GM12891 (cell line): ENCODE measurements around the gene TRABD.
"Not testable (repeated sequence)": the region's sequence is repeated elsewhere in the genome, so short reads cannot be mapped to it uniquely, and the experiment has no call there.

Experiments
- DNase-seq: peaks from one replicate; pipeline ENCODE4 v3.0.0; 2011; ENCODE audit warnings: low spot score; ENCODE audit not compliant: insufficient read length
- FAIRE-seq: peaks from 2 replicates; lab custom pipeline; 2011; peaks lifted over from hg19 to GRCh38; lab: Jason Lieb, UNC
- PAX5 ChIP-seq: IDR thresholded peaks from 2 replicates; pipeline ENCODE4 v1.6.1; 2011; ENCODE audit warnings: low read length, moderate library complexity, mild to moderate bottlenecking; ENCODE audit not compliant: insufficient read depth, severe bottlenecking
- POLR2A ChIP-seq: IDR thresholded peaks from 2 replicates; pipeline ENCODE4 v1.6.1; 2011; ENCODE audit warnings: low read depth, low read length, control low read depth
- POLR2AphosphoS5 ChIP-seq: IDR thresholded peaks from 2 replicates; pipeline ENCODE4 v1.6.1; 2011; ENCODE audit warnings: low read depth, low read length, control low read depth
- POU2F2 ChIP-seq: IDR thresholded peaks from 2 replicates; pipeline ENCODE4 v1.6.1; 2011; ENCODE audit warnings: low read depth, mild to moderate bottlenecking, control low read depth, low read length, moderate library complexity
- SPI1 ChIP-seq: IDR thresholded peaks from 2 replicates; pipeline ENCODE4 v1.6.1; 2011; ENCODE audit warnings: low read depth, low read length, control low read depth
- TAF1 ChIP-seq: IDR thresholded peaks from 2 replicates; pipeline ENCODE4 v1.6.1; 2011; ENCODE audit warnings: low read depth, low read length, control low read depth

The TRABD gene

DNA sequence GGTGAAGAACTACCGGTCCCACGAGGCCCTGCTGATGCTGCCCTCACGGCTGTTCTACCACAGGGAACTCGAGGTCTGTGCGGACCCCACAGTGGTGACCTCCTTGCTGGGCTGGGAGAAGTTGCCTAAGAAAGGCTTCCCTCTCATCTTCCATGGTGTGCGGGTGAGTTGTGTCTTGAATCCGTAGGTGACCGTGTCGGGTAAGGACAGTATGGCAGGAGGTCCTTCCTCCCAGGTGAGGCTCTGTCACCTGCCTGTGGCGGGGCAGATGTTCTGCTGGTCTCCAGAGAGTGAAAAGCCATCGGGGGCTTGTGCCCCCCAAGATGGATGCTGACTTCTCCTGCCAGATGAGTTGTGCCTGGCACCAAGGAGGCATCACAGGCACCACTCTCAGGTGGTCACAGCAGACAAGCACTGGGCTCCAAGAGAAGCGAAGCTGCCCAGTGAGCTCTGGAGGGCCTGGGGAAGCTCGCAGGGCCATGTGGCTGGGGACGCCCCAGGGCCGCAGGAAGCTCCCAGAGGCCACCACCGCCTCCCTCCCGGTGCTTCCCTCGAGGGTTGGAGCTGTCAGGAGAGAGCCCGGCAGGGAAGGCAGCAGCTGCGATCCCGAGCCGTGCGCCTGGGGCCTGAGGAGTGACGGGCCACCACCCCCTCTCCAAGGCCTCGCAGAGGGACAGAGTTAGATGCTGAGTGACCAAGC is 32.5 kb upstream of the TRABD start:
- TF ChIP-seq POLR2A (no peak), POLR2AphosphoS5 (no peak)
- no peak for FAIRE-seq
- no peak for DNase-seq

DNA sequence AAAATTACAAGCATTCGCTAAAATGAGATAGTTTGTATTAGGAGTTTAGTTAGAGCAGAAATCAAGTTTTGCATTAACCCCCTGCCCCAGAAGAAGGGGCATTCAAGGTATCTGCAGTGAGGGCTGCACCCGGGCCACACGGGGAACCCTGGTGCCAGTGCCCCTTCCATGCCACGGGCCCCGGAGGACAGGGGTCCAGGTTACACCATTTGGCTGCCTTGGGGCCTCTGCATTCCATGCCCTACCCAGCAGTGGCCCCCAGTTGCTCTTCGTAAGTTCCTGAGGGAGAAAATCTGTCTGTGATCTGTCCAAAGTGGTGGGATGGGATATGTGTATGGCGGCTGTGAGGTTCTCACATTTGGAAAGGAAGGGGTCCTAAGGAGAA is 32.0 kb upstream of the TRABD start:
- DNase-seq: no peak

DNA sequence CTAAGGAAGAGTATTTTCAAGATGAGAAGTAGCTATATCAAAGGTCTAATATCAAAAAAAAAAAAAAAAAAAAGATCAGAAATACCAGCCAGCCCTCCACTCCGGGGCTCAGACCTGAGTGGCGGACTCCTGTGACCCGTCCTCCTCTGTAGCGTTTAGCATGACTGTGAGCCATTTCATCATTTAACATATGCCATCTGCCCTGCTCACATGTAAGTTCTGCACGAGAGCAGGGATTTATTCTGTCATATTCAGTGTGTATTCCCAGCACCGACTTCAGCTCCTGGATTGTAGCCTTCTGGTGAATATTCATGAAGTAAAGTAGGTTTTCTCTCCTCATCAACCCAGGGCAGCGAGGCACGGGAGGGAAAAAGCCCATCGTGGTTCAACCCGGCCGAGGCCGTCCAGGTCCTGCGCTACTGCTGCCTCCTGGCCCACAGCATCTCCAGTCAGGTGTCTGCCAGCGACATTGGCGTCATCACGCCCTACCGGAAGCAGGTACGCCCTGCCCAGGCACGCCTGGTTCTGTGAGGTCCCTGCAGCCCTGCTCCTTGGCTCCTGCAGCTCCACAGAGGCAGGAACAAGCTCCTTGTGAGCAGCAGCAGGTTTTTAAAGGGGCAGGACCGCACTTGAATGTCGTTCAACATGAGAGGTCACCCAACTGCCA is 27.9 kb upstream of the TRABD start:
- DNase-seq (no peak), FAIRE-seq (no peak)

More for the DNA sequence above, 32.0 kb upstream of the TRABD start:
- no peak for FAIRE-seq
- TF ChIP-seq PAX5: no peak
- TF ChIP-seq POU2F2: no peak
- no peak for TF ChIP-seq TAF1

DNA sequence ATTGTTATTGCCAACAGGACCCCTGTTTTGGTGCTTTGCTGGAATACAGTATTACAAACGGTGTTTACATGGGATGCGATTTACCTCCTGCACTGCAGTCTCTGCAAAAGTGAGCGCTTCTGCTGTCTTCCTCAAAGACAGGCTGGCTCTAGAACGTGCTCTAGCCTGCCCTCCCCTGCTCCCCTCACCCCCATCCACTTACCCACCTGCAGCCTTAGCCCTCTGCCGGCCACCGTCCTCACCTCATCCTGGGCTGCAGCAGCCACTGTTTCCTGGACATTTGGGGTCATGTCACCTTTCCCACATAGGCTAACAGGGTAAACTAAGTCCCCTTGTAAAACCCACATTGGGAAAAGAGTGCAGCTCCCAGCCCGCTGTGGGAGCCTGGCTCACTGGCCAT is 24.8 kb upstream of the TRABD start:
- FAIRE-seq: no peak
- no peak for TF ChIP-seq SPI1
- DNase-seq: no peak

More for the DNA sequence above, 27.9 kb upstream of the TRABD start:
- TF ChIP-seq POLR2A (no peak), POLR2AphosphoS5 (no peak), PAX5 (no peak), SPI1 (no peak), TAF1 (no peak), POU2F2 (no peak)

DNA sequence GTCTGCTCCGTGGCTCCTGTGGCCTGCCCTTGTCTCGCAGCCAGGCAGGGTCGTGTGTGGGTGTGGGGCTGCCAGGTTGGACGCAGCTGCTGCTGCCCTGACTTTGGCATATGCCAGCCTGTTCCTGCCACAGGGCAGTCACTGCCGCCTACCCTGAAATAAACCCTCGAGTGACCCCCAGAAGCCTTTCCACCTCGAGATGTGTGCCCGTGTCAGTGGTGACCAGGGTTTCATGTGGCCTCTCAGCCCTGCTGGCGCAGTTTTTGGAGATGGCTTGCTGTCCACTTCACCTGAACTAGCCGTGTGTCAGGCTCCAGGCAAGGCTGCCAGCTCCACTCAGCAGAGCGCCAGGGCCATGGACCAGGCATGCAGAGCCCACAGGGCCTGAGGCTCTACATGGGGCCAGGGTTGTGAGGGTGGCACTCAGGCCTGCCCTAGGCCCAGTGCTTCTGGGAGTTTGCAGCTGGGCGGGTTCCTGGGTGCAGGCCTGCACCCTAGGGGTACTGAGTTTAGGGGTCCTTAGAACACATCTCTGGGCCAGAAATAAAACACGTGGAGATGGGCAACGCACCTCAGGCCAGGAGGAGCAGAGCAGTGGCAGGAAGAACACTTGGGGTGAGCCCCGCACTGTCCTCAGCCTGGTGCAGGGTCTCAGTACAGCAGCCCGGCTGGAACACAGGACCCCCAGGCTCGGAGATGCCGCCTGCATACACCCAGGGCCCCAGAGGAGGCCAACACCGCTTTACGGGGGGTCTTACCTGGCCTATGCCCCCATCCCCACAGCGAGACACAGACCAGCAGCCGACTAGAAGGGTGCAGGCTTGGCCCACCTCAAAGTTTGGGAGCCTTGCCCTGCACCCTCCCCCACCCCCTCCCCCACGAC is 24.0 kb upstream of the TRABD start:
- TF ChIP-seq POU2F2: no peak
- TF ChIP-seq SPI1: no peak
- TF ChIP-seq TAF1: no peak
- no peak for TF ChIP-seq POLR2AphosphoS5
- no peak for TF ChIP-seq POLR2A
- no peak for TF ChIP-seq PAX5
- FAIRE-seq (no peak), DNase-seq (no peak)

DNA sequence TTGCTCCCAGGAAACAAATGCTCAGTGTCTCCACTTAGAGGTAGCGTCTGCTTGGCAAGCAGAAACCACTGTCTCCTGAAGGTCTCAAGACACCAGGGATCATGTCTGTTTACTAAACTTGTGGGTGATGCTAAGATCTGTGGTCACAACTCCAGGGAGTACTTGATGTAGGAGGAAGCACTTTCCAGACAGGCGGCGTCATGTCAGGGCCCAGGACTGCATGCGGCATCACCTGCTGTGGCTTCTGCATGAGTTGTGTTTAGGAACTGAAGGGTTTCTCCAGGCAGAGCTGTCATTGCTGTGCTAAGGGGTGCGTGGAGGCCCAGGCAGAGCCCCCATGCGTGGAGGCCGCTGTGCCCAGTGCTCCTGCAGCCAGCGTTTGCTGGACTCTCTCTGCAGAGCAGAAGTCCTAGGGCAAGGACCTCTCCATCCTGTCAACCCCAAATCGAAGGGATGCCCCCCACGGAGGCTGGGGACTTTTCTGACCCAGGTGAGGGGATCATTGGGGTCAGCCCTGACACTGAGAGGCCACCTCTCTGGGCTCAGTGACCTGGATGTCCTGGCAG is 23.2 kb upstream of the TRABD start:
- DNase-seq: no peak
- no peak for TF ChIP-seq TAF1
- FAIRE-seq: no peak

DNA sequence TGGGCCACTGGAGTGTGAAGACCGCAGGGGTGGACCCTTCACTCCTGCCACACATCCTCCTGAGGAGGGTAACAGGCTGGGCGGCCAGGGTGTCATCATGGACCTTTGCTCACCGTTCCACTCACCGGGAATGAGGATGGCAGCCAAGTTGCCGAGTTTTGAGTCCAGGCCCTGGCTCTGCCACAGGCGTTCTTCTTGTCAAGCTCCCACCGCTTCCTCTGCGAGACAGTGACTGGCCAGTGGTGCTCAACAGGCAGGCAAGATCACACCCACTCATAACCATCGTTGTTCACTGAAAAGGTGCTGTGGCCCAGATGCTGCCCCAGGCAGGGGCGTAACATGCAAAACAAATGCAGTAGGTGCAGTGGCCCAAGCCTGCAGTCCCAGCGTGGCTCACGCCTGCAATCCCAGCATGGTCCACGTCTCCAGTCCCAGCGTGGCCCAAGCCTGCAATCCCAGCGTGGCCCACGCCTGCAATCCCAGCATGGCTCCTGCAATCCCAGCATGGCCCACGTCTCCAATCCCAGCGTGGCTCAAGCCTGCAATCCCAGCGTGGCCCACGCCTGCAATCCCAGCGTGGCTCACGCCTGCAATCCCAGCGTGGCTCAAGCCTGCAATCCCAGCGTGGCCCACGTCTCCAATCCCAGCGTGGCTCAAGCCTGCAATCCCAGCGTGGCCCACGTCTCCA is 20.1 kb upstream of the TRABD start:
- DNase-seq (no peak), FAIRE-seq (no peak)
- TF ChIP-seq POLR2AphosphoS5 (no peak), SPI1 (no peak), POLR2A (no peak), POU2F2 (no peak), PAX5 (no peak), TAF1 (no peak)

DNA sequence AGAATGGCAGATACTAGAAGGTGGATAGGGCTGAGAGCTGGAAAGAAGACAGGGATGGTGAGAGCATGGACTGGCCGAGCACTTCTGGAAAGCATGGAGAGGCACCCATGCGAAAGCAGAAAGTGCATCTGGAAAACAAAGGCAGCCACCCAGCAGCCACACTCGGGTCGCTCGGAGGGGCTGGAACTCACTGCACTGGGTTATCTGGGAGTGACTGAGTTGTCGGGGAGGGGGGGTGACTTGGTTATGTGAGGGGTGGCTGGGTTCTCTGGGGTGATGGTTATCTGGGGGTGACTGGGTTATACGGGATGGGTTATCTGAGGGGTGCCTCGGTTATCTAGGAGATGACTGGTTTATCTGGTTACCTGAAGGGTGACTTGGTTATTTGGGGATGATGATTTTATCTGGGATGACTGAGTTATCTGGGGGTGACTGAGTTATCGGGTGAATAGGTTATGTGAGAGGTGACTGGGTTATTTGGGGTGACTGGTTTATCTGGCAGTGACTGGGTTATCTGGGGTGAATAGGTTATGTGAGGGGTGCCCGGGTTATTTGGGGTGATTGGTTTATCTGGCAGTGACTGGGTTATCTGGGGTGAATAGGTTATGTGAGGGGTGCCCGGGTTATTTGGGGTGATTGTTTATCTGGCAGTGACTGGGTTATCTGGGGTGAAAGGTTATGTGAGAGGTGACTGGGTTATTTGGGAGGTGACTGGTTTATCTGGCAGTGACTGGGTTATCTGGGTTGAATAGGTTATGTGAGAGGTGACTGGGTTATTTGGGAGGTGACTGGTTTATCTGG is 17.8 kb upstream of the TRABD start:
- DNase-seq (no peak), FAIRE-seq (no peak)
- TF ChIP-seq POLR2AphosphoS5 (no peak), POLR2A (no peak), TAF1 (no peak), POU2F2 (no peak), SPI1 (no peak), PAX5 (no peak)

DNA sequence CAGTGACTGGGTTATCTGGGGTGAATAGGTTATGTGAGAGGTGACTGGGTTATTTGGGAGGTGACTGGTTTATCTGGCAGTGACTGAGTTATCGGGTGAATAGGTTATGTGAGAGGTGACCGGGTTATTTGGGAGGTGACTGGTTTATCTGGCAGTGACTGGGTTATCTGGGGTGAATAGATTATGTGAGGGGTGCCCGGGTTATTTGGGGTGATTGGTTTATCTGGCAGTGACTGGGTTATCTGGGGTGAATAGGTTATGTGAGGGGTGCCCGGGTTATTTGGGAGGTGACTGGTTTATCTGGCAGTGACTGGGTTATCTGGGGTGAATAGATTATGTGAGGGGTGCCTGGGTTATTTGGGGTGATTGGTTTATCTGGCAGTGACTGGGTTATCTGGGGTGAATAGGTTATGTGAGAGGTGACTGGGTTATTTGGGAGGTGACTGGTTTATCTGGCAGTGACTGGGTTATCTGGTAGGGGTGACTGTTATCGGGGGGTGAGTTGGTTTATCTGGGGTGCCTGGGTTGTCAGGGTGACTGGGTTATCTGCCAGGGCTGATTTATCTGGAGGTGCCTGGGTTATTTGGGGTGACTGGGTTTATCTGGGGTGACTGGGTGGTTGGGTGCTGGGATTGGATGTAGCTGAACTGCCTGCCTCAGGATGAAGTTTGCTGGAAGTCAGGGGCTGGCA is 17.1 kb upstream of the TRABD start:
- FAIRE-seq, DNase-seq: not testable (repeated sequence)
